Tibial nerve (tissue), 4 donors: ENCODE results near the gene ATXN7L1. TPM values are rescaled to one million over a fixed set of nuclear protein-coding genes. Genes with fewer than 3 reads are reported as not detected.
A peak's percentile ranks its signal among the peaks of the same experiment; 100 is the strongest.

Experiments used
- DNase-seq, 2 donors: peaks; one replicate each; pipeline ENCODE4 v3.0.0-alpha.2; 2019; ENCODE audit warnings: low spot score in 2 of 2
- H3K27ac ChIP-seq, 4 donors: fragments of 200-600 bp; sonication (generic) in 3 of 4; one replicate each; pipeline ENCODE4 v1.5.1; 2017 to 2019; ENCODE audit warnings: mild to moderate bottlenecking in 1 of 4
- H3K27me3 ChIP-seq, 2 donors: fragments of 200-600 bp; sonication (generic) in 1 of 2; one replicate each; pipeline versions ENCODE4 v1.5.1 to v1.6.0; 2017 to 2019
- H3K36me3 ChIP-seq, 3 donors: fragments of 200-600 bp; sonication (generic); one replicate each; pipeline ENCODE4 v1.5.1; 2018 to 2019
- H3K4me1 ChIP-seq, 4 donors: fragments of 200-600 bp; sonication (generic) in 3 of 4; one replicate each; pipeline ENCODE4 v1.5.1; 2017 to 2019
- H3K4me3 ChIP-seq, 4 donors: fragments of 200-600 bp; sonication (generic) in 3 of 4; one replicate each; pipeline ENCODE4 v1.5.1; 2017 to 2019; ENCODE audit warnings: mild to moderate bottlenecking in 1 of 4, moderate library complexity in 1 of 4
- H3K9me3 ChIP-seq, 4 donors: fragments of 200-600 bp; sonication (generic) in 3 of 4; one replicate each; pipeline ENCODE4 v1.5.1; 2017 to 2019
- CTCF ChIP-seq, 5 experiments: fragments of 200-600 bp in 3 of 5; fragments of 450-650 bp in 2 of 5; sonication (generic) in 3 of 5; IDR thresholded peaks; one replicate each; pipeline ENCODE4 v1.5.1; 2016 to 2019; ENCODE audit warnings: antibody characterized with exemption in 5 of 5, mild to moderate bottlenecking in 3 of 5, moderate library complexity in 2 of 5
- EP300 ChIP-seq, 2 donors: sonication (generic); formaldehyde crosslinking; IDR thresholded peaks; one replicate each; pipeline ENCODE4 v1.6.1; 2017; ENCODE audit warnings: antibody characterized with exemption in 2 of 2, mild to moderate bottlenecking in 1 of 2
- POLR2A ChIP-seq, 2 donors: fragments of 450-650 bp; IDR thresholded peaks; one replicate each; pipeline ENCODE4 v1.6.1; 2017; ENCODE audit warnings: antibody characterized with exemption in 2 of 2, mild to moderate bottlenecking in 2 of 2, moderate library complexity in 2 of 2
- WGBS, 2 donors: methylation state at CpG; one replicate each; pipeline ENCODE4 v1.1.5; 2018; 5-methylcytosine and 5-hydroxymethylcytosine counted together
- total RNA-seq, 4 donors: library from RNA; depleted of rRNA; stranded (reverse); fragments of >200 nt; gene quantifications; one replicate each; pipeline ENCODE4 v1.1.0, GENCODE V29; 2016

The ATXN7L1 gene
- total RNA-seq, 4 donors from 2014 or later: 14.6 to 22.5 (median 19.1) TPM

DNA sequence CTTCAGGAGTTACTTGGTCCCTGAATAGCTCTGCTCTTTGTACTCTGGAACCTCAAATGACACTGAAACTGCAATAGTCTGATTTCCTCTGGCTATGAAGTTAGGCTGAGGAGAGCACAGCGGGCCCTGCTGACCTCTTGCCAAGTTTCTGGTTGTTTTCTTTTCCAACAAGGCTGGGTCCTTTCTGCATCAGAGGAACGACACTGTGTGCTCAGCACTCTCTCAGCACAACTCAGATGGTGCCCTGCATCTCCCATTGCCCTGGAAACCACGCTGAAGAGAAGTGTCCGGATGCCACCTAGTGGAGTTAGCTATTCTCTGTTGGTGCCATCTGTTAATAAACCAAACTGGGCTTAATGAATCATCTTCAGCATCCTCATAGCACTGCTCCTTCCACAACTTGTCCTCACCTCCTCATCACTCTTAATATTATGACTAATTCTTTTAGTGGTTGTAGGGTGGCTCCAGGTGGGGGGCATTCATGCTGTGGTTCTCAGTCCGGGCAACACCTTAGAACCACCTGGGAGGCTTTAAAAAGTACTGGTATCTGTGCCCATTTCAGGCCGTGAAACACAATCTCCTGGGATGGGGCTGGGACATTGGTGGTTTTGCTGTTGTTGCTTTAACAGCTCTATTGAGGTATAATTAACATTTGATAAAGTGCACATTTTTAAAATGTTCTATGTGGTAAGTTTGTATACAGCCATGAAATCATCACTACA is 286.9 kb downstream of the ATXN7L1 start:
- WGBS, 2 donors: 27 to 29% methylated on average over 6 of the region's 6 CpGs
- H3K36me3 ChIP-seq: no peaks in the 10 kb centered on the region
- TF ChIP-seq CTCF (IDR thresholded peaks at IDR 0.05): peak; percentile 30 to 52 (median 37)
- no peak for TF ChIP-seq POLR2A (IDR thresholded peaks at IDR 0.05)
- no peak for TF ChIP-seq EP300 (IDR thresholded peaks at IDR 0.05)
- H3K27ac ChIP-seq: no peak overlapping the region
- peaks cover 0 to 4% (median 0%) of the 10 kb centered on the region in 4 donors for H3K4me1 ChIP-seq
- H3K27me3 ChIP-seq: no peaks in the 10 kb centered on the region
- no peaks in the 10 kb centered on the region for H3K9me3 ChIP-seq
- peak in 1 of 2 donors; percentile 40 for DNase-seq
- no peak overlapping the region for H3K4me3 ChIP-seq

DNA sequence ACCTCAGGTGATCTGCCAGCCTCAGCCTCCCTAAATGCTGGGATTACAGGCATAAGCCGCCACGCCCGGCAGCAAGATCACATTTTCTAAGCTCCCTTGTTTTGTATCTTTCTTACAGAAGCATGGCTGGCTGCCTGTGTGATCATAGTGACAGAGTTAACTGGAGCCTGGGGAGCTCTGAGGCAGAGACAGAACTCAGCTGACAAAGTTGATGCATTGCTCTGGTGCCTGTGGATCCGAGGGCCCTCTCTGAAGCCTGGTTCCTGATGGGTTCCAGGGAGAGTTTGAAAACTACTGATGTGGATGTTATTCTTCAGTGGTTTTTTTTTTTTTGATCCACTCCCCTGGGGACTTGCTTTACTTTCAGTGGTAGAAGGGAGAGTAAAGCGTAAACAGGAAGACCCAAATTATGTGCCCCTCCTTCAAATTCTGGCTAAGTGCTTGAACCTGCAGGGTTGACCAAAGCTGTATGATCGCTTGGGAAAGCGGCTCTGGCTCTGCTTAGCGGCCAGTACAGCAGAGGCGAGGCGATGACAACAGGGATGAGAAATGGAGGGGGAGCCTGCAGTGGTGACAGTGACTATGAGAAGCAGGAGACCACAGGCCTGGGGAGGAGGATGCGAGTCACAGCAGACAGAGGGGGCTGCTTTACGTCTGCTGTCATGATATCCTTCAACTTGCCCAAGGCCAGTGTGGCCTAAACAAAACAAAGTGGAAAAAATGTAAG is 288.3 kb downstream of the ATXN7L1 start:
- Histone ChIP-seq H3K27ac (no peak overlapping the region), H3K9me3 (no peaks in the 10 kb centered on the region), H3K36me3 (no peaks in the 10 kb centered on the region), H3K4me1 (peaks cover 0 to 4% (median 0%) of the 10 kb centered on the region in 4 donors), H3K4me3 (no peak overlapping the region), H3K27me3 (no peaks in the 10 kb centered on the region)
- DNase-seq: no peak
- 73 to 79% methylated on average over 12 of the region's 12 CpGs for WGBS, 2 donors
- TF ChIP-seq POLR2A (IDR thresholded peaks at IDR 0.05): no peak

- no peak overlapping the region for H3K4me3 ChIP-seq
- TF ChIP-seq EP300 (IDR thresholded peaks at IDR 0.05): no peak
- TF ChIP-seq CTCF (IDR thresholded peaks at IDR 0.05): no peak
- TF ChIP-seq POLR2A (IDR thresholded peaks at IDR 0.05): no peak
- no peaks in the 10 kb centered on the region for H3K9me3 ChIP-seq
- no peaks in the 10 kb centered on the region for H3K36me3 ChIP-seq
- DNase-seq: no peak
- WGBS, 2 donors: 91 to 96% methylated on average over 2 of the region's 2 CpGs
- peaks cover 0 to 11% (median 5%) of the 10 kb centered on the region in 4 donors for H3K4me1 ChIP-seq
- peaks cover 0 to 7% of the 10 kb centered on the region in 2 donors for H3K27me3 ChIP-seq
- H3K27ac ChIP-seq: no peak overlapping the region
Observed at GRCh38 chr7:105585850-105586500, 290.4 kb downstream of the ATXN7L1 start.

DNA sequence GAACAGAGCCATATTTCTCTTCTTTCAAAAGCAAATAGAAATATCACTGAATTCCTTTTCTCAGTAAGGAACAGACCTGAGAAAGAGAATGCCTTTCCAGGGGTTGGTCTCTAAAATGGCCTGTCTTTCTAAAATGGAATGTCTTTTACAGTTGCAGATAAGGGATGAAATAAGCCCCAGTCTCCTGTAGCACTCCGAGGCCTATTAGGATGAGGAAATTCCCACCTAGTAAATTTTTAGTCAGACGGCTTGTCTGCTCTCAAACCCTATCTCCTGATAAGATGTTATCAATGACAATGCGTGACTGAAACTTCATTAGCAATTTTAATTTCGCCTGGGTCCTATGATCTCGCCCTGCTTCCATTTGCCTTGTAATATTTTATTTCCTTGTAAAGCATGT is 292.2 kb downstream of the ATXN7L1 start:
- Histone ChIP-seq H3K36me3 (no peaks in the 10 kb centered on the region), H3K27ac (no peak overlapping the region), H3K9me3 (no peaks in the 10 kb centered on the region), H3K4me1 (peaks cover 0 to 9% (median 5%) of the 10 kb centered on the region in 4 donors), H3K27me3 (peaks cover 0 to 12% of the 10 kb centered on the region in 2 donors), H3K4me3 (no peak overlapping the region)
- WGBS, 2 donors: 91 to 94% methylated on average over 5 of the region's 5 CpGs
- DNase-seq: no peak
- TF ChIP-seq CTCF (IDR thresholded peaks at IDR 0.05) (no peak), EP300 (IDR thresholded peaks at IDR 0.05) (no peak), POLR2A (IDR thresholded peaks at IDR 0.05) (no peak)

- Histone ChIP-seq H3K27ac (no peak overlapping the region), H3K4me1 (peaks cover 0 to 8% (median 5%) of the 10 kb centered on the region in 4 donors), H3K27me3 (peaks cover 0 to 12% of the 10 kb centered on the region in 2 donors), H3K4me3 (no peak overlapping the region), H3K9me3 (no peaks in the 10 kb centered on the region), H3K36me3 (no peaks in the 10 kb centered on the region)
- no peak for DNase-seq
- no peak for TF ChIP-seq EP300 (IDR thresholded peaks at IDR 0.05)
- WGBS, 2 donors: 75 to 88% methylated on average over 22 to 36 of the region's 39 CpGs
Observed at GRCh38 chr7:105583061-105583460, 293.3 kb downstream of the ATXN7L1 start.
